ENCODE measurements around the gene RNF8.
"Not testable (repeated sequence)": the region's sequence is repeated elsewhere in the genome, so short reads cannot be mapped to it uniquely, and the experiment has no call there.

RNF8 gene

GRCh38 chr6:37338745-37339255, 15.0 kb upstream of the RNF8 start:
- no peaks in the 10 kb centered on the region for H3K9me3 Mint-ChIP-seq

GRCh38 chr6:37339741-37340638, 13.8 kb upstream of the RNF8 start:
- Mint-ChIP-seq H3K4me1 (ENCODE audit: low read depth) (no peaks in the 10 kb centered on the region), H3K27ac (no peak overlapping the region), H3K36me3 (ENCODE audit: low read depth) (peaks cover 6% of the 10 kb centered on the region), H3K4me3 (no peak overlapping the region), H3K9me3 (no peaks in the 10 kb centered on the region), H3K27me3 (ENCODE audit: low read depth) (peaks cover 22% of the 10 kb centered on the region)

More at GRCh38 chr6:37338745-37339255, 15.0 kb upstream of the RNF8 start:
- H3K27me3 Mint-ChIP-seq (ENCODE audit: low read depth), result peaks cover 13% of the 10 kb centered on the region
- H3K4me3 Mint-ChIP-seq, result no peak overlapping the region
- peaks cover 13% of the 10 kb centered on the region for H3K36me3 Mint-ChIP-seq (ENCODE audit: low read depth)
- no peaks in the 10 kb centered on the region for H3K4me1 Mint-ChIP-seq (ENCODE audit: low read depth)
- H3K27ac Mint-ChIP-seq, result no peak overlapping the region

GRCh38 chr6:37340639-37340943, 13.2 kb upstream of the RNF8 start:
- H3K4me3 Mint-ChIP-seq, result no peak overlapping the region
- no peaks in the 10 kb centered on the region for H3K4me1 Mint-ChIP-seq (ENCODE audit: low read depth)
- no peaks in the 10 kb centered on the region for H3K9me3 Mint-ChIP-seq
- peaks cover 24% of the 10 kb centered on the region for H3K27me3 Mint-ChIP-seq (ENCODE audit: low read depth)
- peaks cover 6% of the 10 kb centered on the region for H3K36me3 Mint-ChIP-seq (ENCODE audit: low read depth)
- H3K27ac Mint-ChIP-seq, result no peak overlapping the region

GRCh38 chr6:37343248-37343647, 10.5 kb upstream of the RNF8 start:
- Mint-ChIP-seq H3K9me3 (no peaks in the 10 kb centered on the region), H3K27me3 (ENCODE audit: low read depth) (peaks cover 33% of the 10 kb centered on the region), H3K27ac (no peak overlapping the region), H3K4me1 (ENCODE audit: low read depth) (no peaks in the 10 kb centered on the region), H3K36me3 (ENCODE audit: low read depth) (no peaks in the 10 kb centered on the region), H3K4me3 (no peak overlapping the region)

DNA sequence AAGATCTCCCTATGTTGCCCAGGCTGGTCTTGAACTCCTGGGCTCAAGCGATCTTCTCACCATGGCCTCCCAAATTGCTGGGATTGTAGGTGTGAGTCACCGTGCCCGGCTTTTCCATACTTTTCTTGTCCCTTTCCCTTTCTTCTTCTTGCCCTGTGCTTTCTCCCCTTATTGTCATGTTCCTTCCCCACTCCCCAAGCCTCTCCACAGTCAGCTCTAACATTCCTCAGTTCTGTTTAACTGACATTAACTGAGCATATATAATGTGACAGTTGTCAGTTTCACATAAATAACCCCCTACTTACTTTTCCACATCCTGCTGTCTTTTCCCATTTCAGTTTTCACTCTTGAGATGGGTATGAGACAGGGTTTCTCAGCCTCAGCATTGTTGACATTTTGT, 9.5 kb upstream of the RNF8 start:
- Mint-ChIP-seq H3K36me3 (ENCODE audit: low read depth) (no peaks in the 10 kb centered on the region), H3K4me3 (no peak overlapping the region), H3K27me3 (ENCODE audit: low read depth) (peaks cover 33% of the 10 kb centered on the region), H3K27ac (no peak overlapping the region), H3K4me1 (ENCODE audit: low read depth) (no peaks in the 10 kb centered on the region), H3K9me3 (no peaks in the 10 kb centered on the region)

- H3K27me3 Mint-ChIP-seq (ENCODE audit: low read depth), result peaks cover 33% of the 10 kb centered on the region
- not testable (repeated sequence) for H3K4me3 Mint-ChIP-seq; H3K9me3 Mint-ChIP-seq; H3K4me1 Mint-ChIP-seq (ENCODE audit: low read depth); H3K36me3 Mint-ChIP-seq (ENCODE audit: low read depth); H3K27ac Mint-ChIP-seq
Measured at GRCh38 chr6:37345804-37346203, 8.0 kb upstream of the RNF8 start.

- no peaks in the 10 kb centered on the region for H3K9me3 Mint-ChIP-seq
- no peaks in the 10 kb centered on the region for H3K4me1 Mint-ChIP-seq (ENCODE audit: low read depth)
- H3K27me3 Mint-ChIP-seq (ENCODE audit: low read depth), result peaks cover 33% of the 10 kb centered on the region
- H3K4me3 Mint-ChIP-seq, result no peak overlapping the region
- H3K27ac Mint-ChIP-seq, result no peak overlapping the region
- H3K36me3 Mint-ChIP-seq (ENCODE audit: low read depth), result no peaks in the 10 kb centered on the region
Measured at GRCh38 chr6:37347177-37347576, 6.6 kb upstream of the RNF8 start.

- Mint-ChIP-seq H3K27ac (no peak overlapping the region), H3K9me3 (no peaks in the 10 kb centered on the region), H3K4me1 (ENCODE audit: low read depth) (no peaks in the 10 kb centered on the region), H3K36me3 (ENCODE audit: low read depth) (no peaks in the 10 kb centered on the region), H3K27me3 (ENCODE audit: low read depth) (peaks cover 31% of the 10 kb centered on the region), H3K4me3 (no peak overlapping the region)
Measured at GRCh38 chr6:37347670-37348111, 6.1 kb upstream of the RNF8 start.

DNA sequence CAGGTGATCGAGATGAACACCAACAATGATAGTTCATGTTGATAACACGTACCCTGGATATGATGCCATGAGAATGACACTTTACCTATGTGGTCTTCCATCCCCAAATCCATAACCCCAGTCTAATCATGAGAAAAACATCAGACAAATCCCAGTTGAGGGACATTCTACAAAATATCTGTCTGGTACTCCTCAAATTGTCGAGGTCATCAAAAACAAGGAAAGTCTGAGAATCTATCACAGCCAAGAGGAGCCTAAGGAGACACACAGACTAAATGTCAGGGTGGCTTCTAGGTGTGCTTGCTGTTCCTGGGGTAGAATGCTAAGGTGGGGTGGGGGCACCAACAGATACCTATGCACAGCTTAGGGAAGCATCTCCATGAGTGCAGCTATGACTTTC, 2.8 kb upstream of the RNF8 start:
- no peak overlapping the region for H3K4me3 Mint-ChIP-seq

DNA sequence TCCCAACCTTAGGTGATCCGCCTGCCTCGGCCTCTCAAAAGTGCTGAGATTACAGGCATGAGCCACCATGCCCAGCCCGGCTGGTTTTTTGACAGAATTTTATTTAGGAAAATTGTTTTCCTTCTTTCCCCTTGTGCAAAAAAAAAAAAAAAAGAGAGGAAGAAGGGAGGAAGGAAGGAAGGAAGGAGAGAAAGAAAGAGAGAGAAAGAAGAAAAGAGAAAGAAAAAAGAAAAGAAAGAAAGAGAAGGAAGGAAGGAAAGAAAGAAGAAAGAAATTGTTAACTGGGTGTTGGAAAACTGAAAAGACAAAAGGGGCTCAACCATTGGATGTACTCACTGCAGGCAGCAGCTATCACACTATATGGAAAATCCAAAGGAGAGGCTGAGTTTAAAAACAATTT, 1.4 kb upstream of the RNF8 start:
- Mint-ChIP-seq H3K27ac (no peak overlapping the region), H3K9me3 (no peaks in the 10 kb centered on the region), H3K27me3 (ENCODE audit: low read depth) (no peaks in the 10 kb centered on the region), H3K4me1 (ENCODE audit: low read depth) (peaks cover 18% of the 10 kb centered on the region), H3K4me3 (no peak overlapping the region), H3K36me3 (ENCODE audit: low read depth) (peaks cover 2% of the 10 kb centered on the region)

More for the DNA sequence above, 2.8 kb upstream of the RNF8 start:
- Mint-ChIP-seq H3K4me1 (ENCODE audit: low read depth) (peaks cover 17% of the 10 kb centered on the region), H3K27me3 (ENCODE audit: low read depth) (peaks cover 5% of the 10 kb centered on the region), H3K27ac (no peak overlapping the region), H3K9me3 (no peaks in the 10 kb centered on the region), H3K36me3 (ENCODE audit: low read depth) (peaks cover 2% of the 10 kb centered on the region)

- Mint-ChIP-seq H3K4me3 (peak overlapping the region; percentile 95), H3K36me3 (ENCODE audit: low read depth) (peaks cover 2% of the 10 kb centered on the region), H3K9me3 (no peaks in the 10 kb centered on the region), H3K27me3 (ENCODE audit: low read depth) (no peaks in the 10 kb centered on the region), H3K4me1 (ENCODE audit: low read depth) (peaks cover 26% of the 10 kb centered on the region), H3K27ac (peak overlapping the region; percentile 90)
Measured at GRCh38 chr6:37354526-37355384, 972 bp downstream of the RNF8 start.

DNA sequence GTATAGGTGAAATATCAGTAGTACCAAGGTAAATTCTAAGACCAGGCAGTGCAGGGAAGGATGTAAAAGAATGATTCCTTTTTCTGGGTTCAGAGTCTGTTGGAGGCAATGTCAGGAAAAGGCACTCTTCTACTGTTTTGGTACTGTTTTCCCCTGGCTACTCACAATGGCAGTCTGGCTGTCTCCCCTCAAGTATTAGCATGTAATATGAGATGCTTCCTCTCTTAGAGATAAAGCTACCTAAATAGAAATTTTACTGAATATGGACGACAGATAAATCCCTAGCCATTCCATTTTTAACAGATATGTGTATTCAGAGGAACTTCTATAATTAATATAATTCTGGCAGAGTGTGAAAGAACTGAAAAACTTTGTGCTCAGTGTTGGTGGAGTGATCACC, 3.5 kb downstream of the RNF8 start:
- Mint-ChIP-seq H3K27ac (no peak overlapping the region), H3K9me3 (no peaks in the 10 kb centered on the region), H3K27me3 (ENCODE audit: low read depth) (no peaks in the 10 kb centered on the region), H3K4me1 (ENCODE audit: low read depth) (peaks cover 26% of the 10 kb centered on the region), H3K4me3 (no peak overlapping the region), H3K36me3 (ENCODE audit: low read depth) (peaks cover 9% of the 10 kb centered on the region)

DNA sequence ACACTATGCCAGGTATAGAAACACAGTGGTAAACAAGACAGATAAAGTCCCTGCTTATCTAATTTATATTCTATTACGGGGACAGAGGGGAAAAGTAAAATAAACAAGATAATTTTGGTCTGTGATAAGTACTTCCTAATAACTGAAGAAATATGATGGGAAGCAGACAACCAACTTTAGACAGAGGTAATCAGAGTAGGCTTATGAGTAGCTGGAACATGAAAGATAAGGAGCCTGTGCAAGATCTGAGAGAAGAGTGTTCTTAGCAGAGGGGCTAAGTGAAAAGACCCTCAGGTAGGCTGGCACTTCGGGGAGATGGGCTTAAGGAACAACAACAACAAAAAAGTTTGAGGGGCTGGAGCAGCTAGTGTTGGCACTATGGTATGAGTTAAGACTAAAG, 4.1 kb downstream of the RNF8 start:
- no peaks in the 10 kb centered on the region for H3K27me3 Mint-ChIP-seq (ENCODE audit: low read depth)
- peaks cover 9% of the 10 kb centered on the region for H3K36me3 Mint-ChIP-seq (ENCODE audit: low read depth)
- no peak overlapping the region for H3K4me3 Mint-ChIP-seq
- H3K9me3 Mint-ChIP-seq, result no peaks in the 10 kb centered on the region
- no peak overlapping the region for H3K27ac Mint-ChIP-seq
- peaks cover 26% of the 10 kb centered on the region for H3K4me1 Mint-ChIP-seq (ENCODE audit: low read depth)

GRCh38 chr6:37359039-37359438, 5.3 kb downstream of the RNF8 start:
- Mint-ChIP-seq H3K36me3 (ENCODE audit: low read depth) (peaks cover 13% of the 10 kb centered on the region), H3K27me3 (ENCODE audit: low read depth) (no peaks in the 10 kb centered on the region), H3K4me3 (no peak overlapping the region), H3K27ac (no peak overlapping the region), H3K4me1 (ENCODE audit: low read depth) (peaks cover 20% of the 10 kb centered on the region), H3K9me3 (no peaks in the 10 kb centered on the region)

Measured in T-helper 1 cell treated with Interleukin-12 subunit alpha and Interleukin-12 subunit beta and Interleukin-4 antibody, amounts not matched to agents 30 μg/mL and 1 μg/mL, for 36 hours (primary cell).